SU-DHL-6 (cell line): ENCODE measurements around the gene DNAJA2.

Experiments used
- EZH2phosphoT487 ChIP-seq: fragments of 200-600 bp; sonication (generic), shearing (Covaris generic); conservative IDR thresholded peaks from 2 replicates; pipeline ENCODE4 v1.6.1; 2018; ENCODE audit warnings: mild to moderate bottlenecking, antibody characterized with exemption, low read length, moderate library complexity, mixed read lengths
- TF ChIP-seq, protein P1 (sequence below): fragments of 200-600 bp; sonication (generic); IDR thresholded peaks from one replicate; pipeline ENCODE4 v1.5.1; 2017; ENCODE audit warnings: antibody characterized with exemption, mild to moderate bottlenecking, low read length, moderate library complexity; ENCODE audit not compliant: insufficient read depth, poor library complexity, severe bottlenecking

DNA sequence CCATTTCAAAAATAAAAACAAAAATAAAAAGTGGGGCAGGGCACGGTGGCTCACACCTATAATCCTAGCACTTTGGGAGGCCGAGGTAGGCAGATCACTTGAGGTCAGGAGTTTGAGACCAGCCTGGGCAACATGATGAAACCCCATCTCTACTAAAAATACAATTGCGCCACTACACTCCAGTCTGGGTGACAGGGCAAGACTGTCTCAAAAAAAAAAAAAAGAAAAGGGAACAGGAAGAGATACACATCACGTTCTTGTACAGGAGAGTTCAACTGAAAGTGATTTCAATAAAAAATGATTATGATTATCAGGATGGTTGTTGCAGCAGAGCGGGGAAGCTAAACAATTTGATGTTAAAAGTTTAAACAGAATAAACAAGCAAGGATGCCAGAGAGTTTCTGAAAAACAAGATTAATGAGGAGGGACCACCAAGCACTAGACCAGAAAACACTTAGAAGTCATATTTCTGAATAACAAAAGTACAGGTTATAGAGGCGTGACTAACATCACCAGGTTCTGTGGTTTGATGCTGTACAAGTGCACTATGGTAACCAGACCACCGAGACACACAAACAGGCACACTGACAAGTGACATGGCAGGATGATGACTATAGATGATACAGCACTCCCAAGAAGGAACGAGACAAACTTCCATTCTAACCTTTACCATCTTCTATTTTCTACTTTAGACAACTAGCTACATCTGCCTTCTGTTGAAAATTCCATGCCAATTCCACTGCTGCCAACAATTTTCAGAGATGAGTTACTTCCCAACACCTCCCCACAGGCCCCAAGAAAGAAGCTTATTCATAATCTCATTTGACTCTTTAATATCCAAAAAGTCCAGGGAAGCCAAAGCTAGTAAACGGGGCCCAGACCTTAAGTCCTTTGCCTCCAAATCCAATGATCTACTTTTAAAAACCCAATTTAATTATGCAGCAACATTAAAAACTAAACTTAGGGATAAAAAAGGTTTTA is 11.8 kb downstream of the DNAJA2 start:
- TF ChIP-seq, protein P1, sequence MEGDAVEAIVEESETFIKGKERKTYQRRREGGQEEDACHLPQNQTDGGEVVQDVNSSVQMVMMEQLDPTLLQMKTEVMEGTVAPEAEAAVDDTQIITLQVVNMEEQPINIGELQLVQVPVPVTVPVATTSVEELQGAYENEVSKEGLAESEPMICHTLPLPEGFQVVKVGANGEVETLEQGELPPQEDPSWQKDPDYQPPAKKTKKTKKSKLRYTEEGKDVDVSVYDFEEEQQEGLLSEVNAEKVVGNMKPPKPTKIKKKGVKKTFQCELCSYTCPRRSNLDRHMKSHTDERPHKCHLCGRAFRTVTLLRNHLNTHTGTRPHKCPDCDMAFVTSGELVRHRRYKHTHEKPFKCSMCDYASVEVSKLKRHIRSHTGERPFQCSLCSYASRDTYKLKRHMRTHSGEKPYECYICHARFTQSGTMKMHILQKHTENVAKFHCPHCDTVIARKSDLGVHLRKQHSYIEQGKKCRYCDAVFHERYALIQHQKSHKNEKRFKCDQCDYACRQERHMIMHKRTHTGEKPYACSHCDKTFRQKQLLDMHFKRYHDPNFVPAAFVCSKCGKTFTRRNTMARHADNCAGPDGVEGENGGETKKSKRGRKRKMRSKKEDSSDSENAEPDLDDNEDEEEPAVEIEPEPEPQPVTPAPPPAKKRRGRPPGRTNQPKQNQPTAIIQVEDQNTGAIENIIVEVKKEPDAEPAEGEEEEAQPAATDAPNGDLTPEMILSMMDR = no peak
- no peak for TF ChIP-seq EZH2phosphoT487
